IPS DF 6.9 (cell line): ENCODE measurements around the gene COPG2.

Experiments used
- DNase-seq: peaks from one replicate; pipeline ENCODE4 v3.0.0-alpha.2; 2013; ENCODE audit warnings: low read depth, low spot score
- H3K27ac ChIP-seq: one replicate; pipeline ENCODE4 v1.5.1; 2013; ENCODE audit warnings: low read length, control low read depth
- H3K27me3 ChIP-seq: 2 replicates; pipeline ENCODE4 v1.6.1; 2013; ENCODE audit warnings: mild to moderate bottlenecking, low read length; ENCODE audit not compliant: control insufficient read depth, insufficient read depth
- H3K36me3 ChIP-seq: 2 replicates; pipeline ENCODE4 v1.6.1; 2013; ENCODE audit warnings: low read length; ENCODE audit not compliant: control insufficient read depth, insufficient read depth
- H3K4me1 ChIP-seq: 2 replicates; pipeline ENCODE4 v1.6.1; 2013; ENCODE audit warnings: low read length; ENCODE audit not compliant: control insufficient read depth, insufficient read depth
- H3K4me3 ChIP-seq: 2 replicates; pipeline ENCODE4 v1.5.1; 2013; ENCODE audit warnings: mild to moderate bottlenecking, low read length
- H3K9me3 ChIP-seq: 2 replicates; pipeline ENCODE4 v1.6.1; 2013; ENCODE audit warnings: low read length, inconsistent platforms; ENCODE audit not compliant: control insufficient read depth, insufficient read depth
- WGBS: extraction: QIAGEN DNeasy Blood & Tissue Kit; methylation state at CpG from one replicate; pipeline ENCODE4 v1.1.7; 2013; ENCODE audit warnings: mixed read lengths, missing lambda C conversion rate; ENCODE audit not compliant: insufficient read length, insufficient coverage; 5-methylcytosine and 5-hydroxymethylcytosine counted together

COPG2 gene

GRCh38 chr7:130476297-130477150 lies 192.0 kb downstream of the COPG2 start:
- no CpG with 5 or more reads among the region's 9 CpGs for WGBS
- H3K27ac ChIP-seq: no peak overlapping the region
- H3K4me1 ChIP-seq: no peaks in the 10 kb centered on the region; the same call in 1 of the 2 replicates
- H3K9me3 ChIP-seq: no peaks in the 10 kb centered on the region
- no peaks in the 10 kb centered on the region for H3K36me3 ChIP-seq
- H3K4me3 ChIP-seq: no peak overlapping the region
- H3K27me3 ChIP-seq: no peaks in the 10 kb centered on the region
- no peak for DNase-seq

- no peak overlapping the region for H3K27ac ChIP-seq
- H3K36me3 ChIP-seq: no peaks in the 10 kb centered on the region
- H3K4me1 ChIP-seq: no peaks in the 10 kb centered on the region; the same call in 1 of the 2 replicates
- H3K27me3 ChIP-seq: no peaks in the 10 kb centered on the region
- no peaks in the 10 kb centered on the region for H3K9me3 ChIP-seq
- H3K4me3 ChIP-seq: no peak overlapping the region
- DNase-seq: no peak
- no CpG with 5 or more reads among the region's 7 CpGs for WGBS
These were observed 192.8 kb downstream of the COPG2 start for GRCh38 chr7:130475776-130476175.

- H3K9me3 ChIP-seq: no peaks in the 10 kb centered on the region
- no peak overlapping the region for H3K27ac ChIP-seq
- no peaks in the 10 kb centered on the region for H3K27me3 ChIP-seq
- no CpG with 5 or more reads among the region's 4 CpGs for WGBS
- no peaks in the 10 kb centered on the region for H3K36me3 ChIP-seq
- no peak overlapping the region for H3K4me3 ChIP-seq
- DNase-seq: no peak
- H3K4me1 ChIP-seq: no peaks in the 10 kb centered on the region; the same call in 1 of the 2 replicates
These were observed 194.7 kb downstream of the COPG2 start for GRCh38 chr7:130473876-130474275.

GRCh38 chr7:130473289-130473688 lies 195.3 kb downstream of the COPG2 start:
- no peak overlapping the region for H3K27ac ChIP-seq
- no peak overlapping the region for H3K4me3 ChIP-seq
- DNase-seq: no peak
- H3K4me1 ChIP-seq: no peaks in the 10 kb centered on the region; the same call in 1 of the 2 replicates
- no peaks in the 10 kb centered on the region for H3K36me3 ChIP-seq
- H3K9me3 ChIP-seq: no peaks in the 10 kb centered on the region
- no peaks in the 10 kb centered on the region for H3K27me3 ChIP-seq

- no CpG with 5 or more reads among the region's 2 CpGs for WGBS
- Histone ChIP-seq H3K4me3 (no peak overlapping the region), H3K36me3 (no peaks in the 10 kb centered on the region), H3K27me3 (no peaks in the 10 kb centered on the region), H3K9me3 (no peaks in the 10 kb centered on the region), H3K4me1 (no peaks in the 10 kb centered on the region; the same call in 1 of the 2 replicates), H3K27ac (no peak overlapping the region)
- DNase-seq: no peak
These were observed 196.6 kb downstream of the COPG2 start for GRCh38 chr7:130471974-130472373.

GRCh38 chr7:130468612-130469011 lies 199.9 kb downstream of the COPG2 start:
- H3K27ac ChIP-seq: no peak overlapping the region
- H3K4me3 ChIP-seq: no peak overlapping the region
- no CpG with 5 or more reads among the region's 1 CpG for WGBS
- H3K9me3 ChIP-seq: no peaks in the 10 kb centered on the region
- no peaks in the 10 kb centered on the region for H3K4me1 ChIP-seq
- no peaks in the 10 kb centered on the region for H3K27me3 ChIP-seq
- H3K36me3 ChIP-seq: no peaks in the 10 kb centered on the region
- no peak for DNase-seq

- Histone ChIP-seq H3K9me3 (no peaks in the 10 kb centered on the region), H3K27ac (no peak overlapping the region), H3K27me3 (no peaks in the 10 kb centered on the region), H3K36me3 (no peaks in the 10 kb centered on the region), H3K4me3 (no peak overlapping the region), H3K4me1 (no peaks in the 10 kb centered on the region)
- WGBS: no CpG with 5 or more reads among the region's 4 CpGs
- no peak for DNase-seq
These were observed 204.8 kb downstream of the COPG2 start for GRCh38 chr7:130463553-130464434.

GRCh38 chr7:130461272-130461671 lies 207.3 kb downstream of the COPG2 start:
- WGBS: no CpG with 5 or more reads among the region's 2 CpGs

GRCh38 chr7:130458257-130458656 lies 210.3 kb downstream of the COPG2 start:
- Histone ChIP-seq H3K4me1 (no peaks in the 10 kb centered on the region), H3K27ac (no peak overlapping the region), H3K9me3 (no peaks in the 10 kb centered on the region), H3K27me3 (no peaks in the 10 kb centered on the region), H3K36me3 (no peaks in the 10 kb centered on the region), H3K4me3 (no peak overlapping the region)
- WGBS: no CpG with 5 or more reads among the region's 2 CpGs
- no peak for DNase-seq

More at GRCh38 chr7:130461272-130461671, 207.3 kb downstream of the COPG2 start:
- Histone ChIP-seq H3K4me1 (no peaks in the 10 kb centered on the region), H3K4me3 (no peak overlapping the region), H3K36me3 (no peaks in the 10 kb centered on the region), H3K9me3 (no peaks in the 10 kb centered on the region), H3K27me3 (no peaks in the 10 kb centered on the region), H3K27ac (no peak overlapping the region)
- DNase-seq: no peak
